Stimulated activated CD8-positive, alpha-beta memory T cell treated with anti-CD3 and anti-CD28 coated beads, Interleukin-12 subunit alpha, Interleukin-12 subunit beta, amount 100 ng/mL, for 4 hours (primary cell): Measurements from ENCODE around the gene GRIA1.

Experiments
- DNase-seq: peaks from one replicate; pipeline ENCODE4 v3.0.0-alpha.2; 2020; ENCODE audit warnings: low read depth

The GRIA1 gene

GRCh38 chr5:153490118-153491037 is at the start of gene GRIA1:
GRIA1 (plus strand) TSS chr5:153490670.
- DNase-seq, result no peak

GRCh38 chr5:153445875-153446579 is 44.4 kb upstream of the GRIA1 start:
- no peak for DNase-seq

DNA sequence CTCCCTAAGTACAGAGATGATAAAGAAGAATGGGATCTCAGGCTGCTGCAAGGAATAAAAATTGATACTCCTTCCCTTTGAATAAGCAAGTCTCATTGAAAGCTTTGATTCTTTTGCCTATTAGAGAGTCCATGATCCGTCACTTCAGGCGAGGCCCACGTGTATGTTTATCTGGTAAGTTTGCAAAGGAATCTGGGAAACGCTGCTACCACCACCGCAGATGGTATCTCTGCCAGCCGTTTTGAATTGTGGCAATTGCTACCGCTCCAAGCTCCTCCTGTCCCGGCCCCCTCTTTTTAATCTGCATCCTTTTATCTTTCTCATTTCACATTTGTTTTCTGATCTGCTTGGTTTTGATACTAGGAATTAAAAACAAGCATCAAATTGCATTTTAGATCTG is 42.9 kb upstream of the GRIA1 start:
- no peak for DNase-seq

DNA sequence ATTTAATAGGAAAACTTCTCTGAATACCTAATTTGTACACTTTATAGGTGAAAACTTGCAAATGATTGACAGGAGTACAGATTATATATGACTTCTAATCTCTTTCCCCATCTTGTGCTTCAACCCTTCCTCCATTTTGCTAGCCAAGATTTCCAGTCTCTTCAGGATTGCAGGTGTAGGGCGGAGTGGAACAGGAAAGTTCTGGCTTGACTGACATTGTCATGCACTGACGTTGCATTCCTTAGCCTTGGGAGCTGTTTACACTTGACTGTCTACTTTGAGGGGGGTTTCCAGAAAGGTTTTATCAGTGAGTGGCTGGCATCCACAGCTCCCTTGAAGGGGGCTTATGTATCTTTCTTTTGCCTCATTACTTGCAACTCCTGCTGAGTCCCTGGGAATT is 34.1 kb upstream of the GRIA1 start:
- no peak for DNase-seq

DNA sequence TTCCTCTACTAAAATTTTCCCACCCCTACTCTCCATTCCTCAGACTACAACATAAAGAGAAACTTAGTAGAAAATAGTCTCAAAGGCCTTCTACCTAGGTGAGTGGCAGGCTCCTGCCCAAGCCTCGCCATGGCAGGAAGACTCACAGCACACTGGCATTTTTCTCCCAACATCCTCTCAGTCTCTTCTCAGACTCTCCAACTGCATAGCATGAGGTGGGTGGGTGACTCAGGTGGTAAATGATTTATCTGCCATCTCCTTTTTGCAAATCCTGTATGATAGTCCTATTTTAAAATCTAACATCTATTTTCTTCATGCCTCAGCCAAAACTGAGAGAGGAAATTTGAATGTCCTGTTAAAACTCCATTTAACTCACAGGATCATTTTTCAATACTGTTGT is 33.5 kb upstream of the GRIA1 start:
- DNase-seq, result no peak

GRCh38 chr5:153458268-153458667 is 32.2 kb upstream of the GRIA1 start:
- DNase-seq, result no peak

DNA sequence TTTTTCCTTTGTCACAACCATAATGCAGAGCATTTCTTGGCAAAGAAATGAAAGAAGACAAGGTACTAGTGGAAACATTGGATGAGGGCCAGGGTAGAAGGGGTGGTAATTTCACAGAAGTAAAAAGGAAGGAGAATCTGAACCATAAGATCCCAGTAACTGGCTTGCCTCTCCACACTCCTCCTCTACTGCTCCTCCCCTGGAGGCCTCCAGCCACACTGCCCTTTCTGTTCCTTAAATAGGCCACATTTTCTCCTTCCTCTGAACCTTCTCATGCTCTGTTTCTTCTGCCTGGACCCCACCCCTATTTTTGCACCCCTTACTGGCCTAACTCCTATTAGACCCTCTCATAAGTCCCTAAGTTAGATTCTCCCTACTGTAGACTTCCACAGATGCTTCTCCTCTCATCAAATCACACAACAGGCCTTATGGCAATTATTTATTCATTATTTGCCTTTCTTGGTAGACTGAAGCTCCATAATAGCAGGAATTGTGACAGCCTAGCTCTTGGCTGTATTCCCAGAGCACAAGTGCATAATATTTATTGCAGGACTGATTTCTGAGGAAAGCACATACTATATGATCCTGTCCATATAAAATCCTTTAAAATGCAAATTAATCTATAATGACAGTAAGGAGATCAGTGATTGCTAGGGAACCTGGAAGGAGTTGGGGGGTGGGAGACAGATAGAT is 31.3 kb upstream of the GRIA1 start:
- DNase-seq, result no peak

GRCh38 chr5:153460421-153460820 is 30.0 kb upstream of the GRIA1 start:
- DNase-seq, result no peak

- no peak for DNase-seq
Measured at GRCh38 chr5:153461341-153461740, 29.1 kb upstream of the GRIA1 start.

- no peak for DNase-seq
Measured at GRCh38 chr5:153463806-153464205, 26.7 kb upstream of the GRIA1 start.

DNA sequence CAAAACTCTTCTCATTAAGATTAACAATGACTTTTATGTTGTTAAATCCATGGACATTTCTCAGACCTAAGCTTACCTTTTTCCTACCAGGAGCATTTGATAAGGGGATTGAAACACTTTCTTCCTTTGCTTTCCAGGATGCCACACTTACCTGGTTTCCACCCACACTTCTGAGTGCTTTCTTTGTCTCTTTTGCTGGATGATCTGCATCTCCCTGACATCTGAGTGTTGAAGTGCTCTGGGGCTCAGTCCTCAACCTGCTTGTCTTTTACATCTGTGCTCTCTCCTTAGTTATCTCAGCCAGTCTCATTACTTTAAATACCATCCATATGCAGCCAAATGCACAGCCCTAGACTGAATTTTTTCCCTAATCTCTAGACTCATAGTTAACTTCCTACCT is 22.9 kb upstream of the GRIA1 start:
- no peak for DNase-seq

- no peak for DNase-seq
Measured at GRCh38 chr5:153469423-153469822, 21.0 kb upstream of the GRIA1 start.

- no peak for DNase-seq
Measured at GRCh38 chr5:153470736-153471135, 19.7 kb upstream of the GRIA1 start.

DNA sequence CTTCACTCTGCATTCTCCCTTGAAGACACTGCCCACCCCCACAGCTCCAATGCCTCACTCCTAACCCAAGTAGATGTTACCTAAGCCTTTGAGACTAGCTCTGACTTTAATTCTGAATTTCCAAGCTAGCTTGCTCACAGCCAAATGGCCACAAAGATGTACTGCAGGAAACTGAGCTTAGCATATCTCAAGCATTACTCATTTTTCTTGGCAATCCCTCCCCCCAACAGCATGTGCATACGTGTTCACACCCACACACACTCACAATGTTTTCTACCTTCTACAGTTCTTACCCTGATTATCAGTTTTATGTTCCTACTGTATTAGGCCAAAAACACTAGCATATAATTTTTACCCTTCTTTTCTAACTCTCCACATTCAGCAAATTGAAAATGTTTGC is 13.7 kb upstream of the GRIA1 start:
- no peak for DNase-seq

- no peak for DNase-seq
Measured at GRCh38 chr5:153480401-153480800, 10.1 kb upstream of the GRIA1 start.

GRCh38 chr5:153483482-153483881 is 7.0 kb upstream of the GRIA1 start:
- no peak for DNase-seq

GRCh38 chr5:153485641-153486040 is 4.8 kb upstream of the GRIA1 start:
- no peak for DNase-seq

DNA sequence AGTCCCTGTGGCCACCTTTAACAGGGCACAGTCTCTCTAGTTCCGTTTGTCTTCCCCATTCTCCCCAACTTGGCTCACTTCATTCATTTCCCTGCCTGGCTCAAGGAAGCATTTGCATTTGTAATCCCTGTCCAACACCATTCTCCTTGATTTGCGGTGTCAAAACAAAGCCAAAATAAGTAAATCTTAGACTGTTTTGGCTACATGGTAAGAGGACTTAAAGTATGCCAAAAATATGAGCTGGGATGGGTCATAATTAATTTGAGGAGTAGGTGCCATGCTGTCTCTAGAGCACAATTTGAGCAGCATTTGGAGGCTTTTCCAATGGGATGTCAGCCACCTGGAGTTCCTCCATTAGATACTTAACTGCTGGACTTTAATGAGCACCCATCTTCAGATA is 3.7 kb upstream of the GRIA1 start:
- DNase-seq, result no peak

DNA sequence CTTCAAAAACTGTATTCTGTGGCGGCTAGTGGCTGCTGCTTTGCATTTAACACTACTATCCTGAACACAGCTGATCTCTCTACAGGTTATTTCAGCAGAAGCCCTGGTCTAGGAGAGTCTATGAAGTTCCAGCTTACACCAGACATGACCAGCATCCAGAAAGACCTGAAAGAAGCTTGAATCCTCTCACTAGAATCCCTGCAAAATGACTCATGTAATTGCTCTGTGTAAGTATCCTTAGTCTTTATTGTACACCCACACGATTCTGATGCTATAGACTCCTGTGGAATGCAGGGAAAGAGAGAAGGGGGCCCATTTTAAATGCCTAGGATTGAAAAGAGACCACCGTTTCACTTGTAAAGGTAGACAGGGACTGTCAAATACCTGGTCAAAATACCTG is 859 bp upstream of the GRIA1 start:
- DNase-seq, result no peak

GRCh38 chr5:153491038-153491744 is 721 bp downstream of the GRIA1 start:
- no peak for DNase-seq

DNA sequence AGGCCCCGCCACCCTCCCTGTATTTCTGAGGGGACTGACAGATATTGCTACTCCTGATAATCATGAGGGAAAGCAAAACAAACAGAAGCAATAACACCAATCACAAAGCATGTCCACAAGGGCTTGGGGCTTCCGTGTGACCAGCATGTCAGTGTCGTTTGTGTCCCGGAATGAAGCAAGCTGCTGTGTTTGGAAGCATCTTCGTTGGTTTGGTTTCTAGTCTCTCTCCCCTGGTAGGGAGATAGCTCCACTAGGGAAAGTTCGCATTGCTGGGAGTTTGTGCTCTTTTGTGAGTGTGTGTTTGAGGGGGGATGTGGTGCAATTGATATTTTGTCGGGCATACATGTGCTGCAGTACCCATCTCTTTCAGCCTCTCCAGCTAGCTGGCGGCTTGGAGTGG is 1.4 kb downstream of the GRIA1 start:
- no peak for DNase-seq

DNA sequence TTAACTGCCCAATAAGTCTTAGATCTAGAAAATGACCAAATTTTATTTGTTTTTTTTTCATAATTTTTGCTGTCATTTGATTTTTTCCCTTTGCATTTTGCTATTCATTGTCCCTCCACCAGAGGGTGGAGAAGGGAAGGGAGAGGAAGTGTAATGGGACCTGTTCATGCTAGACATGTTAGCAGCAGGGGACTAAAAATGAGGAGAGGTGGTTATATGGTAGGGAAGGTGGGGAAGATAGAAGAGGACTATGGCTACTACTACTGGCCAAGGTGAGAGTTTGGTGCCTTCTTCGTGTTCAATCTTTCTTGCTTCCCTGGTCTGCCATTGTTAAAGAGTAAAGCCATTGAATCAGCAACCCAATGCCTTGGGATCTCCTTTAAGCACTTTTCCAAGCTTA is 6.4 kb downstream of the GRIA1 start:
- DNase-seq, result no peak
